OCI-LY1 (cell line): ENCODE results near the gene GRID2.

ENCODE experiments used
- EZH2 ChIP-seq: fragments of 200-600 bp; sonication (generic), shearing (Covaris generic); IDR thresholded peaks from 2 replicates; pipeline ENCODE4 v1.8.0; 2017; ENCODE audit warnings: borderline replicate concordance, mixed run types, mild to moderate bottlenecking, antibody characterized with exemption, low read length, moderate library complexity, mixed read lengths
- TF ChIP-seq, protein P1 (sequence below): fragments of 200-600 bp; sonication (generic), shearing (Covaris generic); IDR thresholded peaks from 2 replicates; pipeline ENCODE4 v1.5.1; 2017; ENCODE audit warnings: mild to moderate bottlenecking, antibody characterized with exemption, low read length, moderate library complexity, mixed read lengths

GRCh38 chr4:93722446-93722845 is 1418.7 kb downstream of the GRID2 start:
- TF ChIP-seq, protein P1, sequence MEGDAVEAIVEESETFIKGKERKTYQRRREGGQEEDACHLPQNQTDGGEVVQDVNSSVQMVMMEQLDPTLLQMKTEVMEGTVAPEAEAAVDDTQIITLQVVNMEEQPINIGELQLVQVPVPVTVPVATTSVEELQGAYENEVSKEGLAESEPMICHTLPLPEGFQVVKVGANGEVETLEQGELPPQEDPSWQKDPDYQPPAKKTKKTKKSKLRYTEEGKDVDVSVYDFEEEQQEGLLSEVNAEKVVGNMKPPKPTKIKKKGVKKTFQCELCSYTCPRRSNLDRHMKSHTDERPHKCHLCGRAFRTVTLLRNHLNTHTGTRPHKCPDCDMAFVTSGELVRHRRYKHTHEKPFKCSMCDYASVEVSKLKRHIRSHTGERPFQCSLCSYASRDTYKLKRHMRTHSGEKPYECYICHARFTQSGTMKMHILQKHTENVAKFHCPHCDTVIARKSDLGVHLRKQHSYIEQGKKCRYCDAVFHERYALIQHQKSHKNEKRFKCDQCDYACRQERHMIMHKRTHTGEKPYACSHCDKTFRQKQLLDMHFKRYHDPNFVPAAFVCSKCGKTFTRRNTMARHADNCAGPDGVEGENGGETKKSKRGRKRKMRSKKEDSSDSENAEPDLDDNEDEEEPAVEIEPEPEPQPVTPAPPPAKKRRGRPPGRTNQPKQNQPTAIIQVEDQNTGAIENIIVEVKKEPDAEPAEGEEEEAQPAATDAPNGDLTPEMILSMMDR = no peak
- no peak for TF ChIP-seq EZH2
